ENCODE results near the gene ZSCAN21. TPM values are rescaled to one million over a fixed set of nuclear protein-coding genes. Genes with fewer than 3 reads are reported as not detected.

Gene ZSCAN21
- total RNA-seq, 1 experiment from 2014 or later = 7.3 TPM

DNA sequence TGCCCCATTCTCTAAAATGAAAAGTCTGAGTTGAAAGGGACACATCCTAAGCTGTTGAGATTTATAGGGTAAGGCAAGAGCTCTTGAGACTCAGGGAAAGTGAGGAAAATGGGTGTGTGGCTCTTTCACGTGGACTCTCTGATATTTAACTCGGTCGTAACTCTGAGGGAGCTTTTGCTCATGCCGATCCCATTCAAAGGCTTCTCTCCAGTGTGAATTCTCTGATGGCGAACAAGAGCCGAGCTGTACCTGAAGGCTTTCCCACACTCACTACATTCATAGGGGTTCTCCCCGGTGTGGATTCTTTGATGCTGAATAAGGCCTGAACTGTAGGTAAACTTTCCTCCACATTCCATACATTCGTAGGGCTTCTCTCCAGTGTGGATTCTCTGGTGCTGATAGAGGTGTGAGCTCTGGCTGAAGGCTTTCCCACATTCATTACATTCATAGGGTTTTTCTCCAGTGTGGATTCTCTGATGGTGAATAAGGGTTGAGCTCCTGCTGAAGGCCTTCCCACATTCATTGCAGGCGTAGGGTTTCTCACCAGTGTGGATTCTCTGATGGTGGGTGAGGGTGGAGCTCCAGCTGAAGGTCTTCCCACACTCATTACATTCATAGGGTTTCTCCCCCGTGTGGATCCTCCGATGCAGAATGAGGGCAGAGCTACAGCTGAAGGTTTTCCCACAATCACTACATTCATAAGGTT, 21.6 kb downstream of the ZSCAN21 start:
- intact Hi-C loops (cut with micrococcal nuclease) = no loop called here
- BruUV-seq (replicated peaks) = no TSS peak
- H3K36me3 ChIP-seq (ENCODE audit: low read depth, low read length) = peaks cover 64% of the 10 kb centered on the region
- DNase-seq = no peak
- H4K20me1 ChIP-seq (ENCODE audit: low read length) = no peaks in the 10 kb centered on the region
- H2AFZ ChIP-seq (ENCODE audit: low read length) = no peak overlapping the region
- H3K4me3 ChIP-seq (ENCODE audit: low read length) = no peak overlapping the region; the same call in 1 of the 2 replicates
- no peaks in the 10 kb centered on the region for H3K4me1 ChIP-seq (ENCODE audit: insufficient read depth, low read length)
- no peak overlapping the region for H3K4me2 ChIP-seq (ENCODE audit: low read length)
- no peaks in the 10 kb centered on the region for H3K79me2 ChIP-seq (ENCODE audit: low read length)
- TF ChIP-seq, protein P1, sequence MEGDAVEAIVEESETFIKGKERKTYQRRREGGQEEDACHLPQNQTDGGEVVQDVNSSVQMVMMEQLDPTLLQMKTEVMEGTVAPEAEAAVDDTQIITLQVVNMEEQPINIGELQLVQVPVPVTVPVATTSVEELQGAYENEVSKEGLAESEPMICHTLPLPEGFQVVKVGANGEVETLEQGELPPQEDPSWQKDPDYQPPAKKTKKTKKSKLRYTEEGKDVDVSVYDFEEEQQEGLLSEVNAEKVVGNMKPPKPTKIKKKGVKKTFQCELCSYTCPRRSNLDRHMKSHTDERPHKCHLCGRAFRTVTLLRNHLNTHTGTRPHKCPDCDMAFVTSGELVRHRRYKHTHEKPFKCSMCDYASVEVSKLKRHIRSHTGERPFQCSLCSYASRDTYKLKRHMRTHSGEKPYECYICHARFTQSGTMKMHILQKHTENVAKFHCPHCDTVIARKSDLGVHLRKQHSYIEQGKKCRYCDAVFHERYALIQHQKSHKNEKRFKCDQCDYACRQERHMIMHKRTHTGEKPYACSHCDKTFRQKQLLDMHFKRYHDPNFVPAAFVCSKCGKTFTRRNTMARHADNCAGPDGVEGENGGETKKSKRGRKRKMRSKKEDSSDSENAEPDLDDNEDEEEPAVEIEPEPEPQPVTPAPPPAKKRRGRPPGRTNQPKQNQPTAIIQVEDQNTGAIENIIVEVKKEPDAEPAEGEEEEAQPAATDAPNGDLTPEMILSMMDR (conservative IDR thresholded peaks at IDR 0.05; ENCODE audit: low read depth, low read length) = no peak
- no peak for TF ChIP-seq EZH2phosphoT487 (IDR thresholded peaks at IDR 0.05; ENCODE audit: borderline replicate concordance, low read length)
- TF ChIP-seq EZH2 (IDR thresholded peaks at IDR 0.05; ENCODE audit: low read length, unreplicated experiment) = no peak
- no peaks in the 10 kb centered on the region for H3F3A ChIP-seq (ENCODE audit: low read length, unreplicated experiment)
- peaks cover 18% of the 10 kb centered on the region for H3K9me3 ChIP-seq (ENCODE audit: low read length)
- no peak overlapping the region for H3K27ac ChIP-seq (ENCODE audit: low read length)
- H3K27me3 ChIP-seq (ENCODE audit: low read length) = no peaks in the 10 kb centered on the region
- H3K9ac ChIP-seq (ENCODE audit: low read length) = no peak overlapping the region
- no peak for ATAC-seq
- H3K9me2 ChIP-seq (replicated peaks; ENCODE audit: low read length) = no peaks in the 10 kb centered on the region
- POLR2A ChIA-PET (ENCODE audit: unreplicated experiment) = interaction anchor here (0.6 to 0.7 kb wide), 2 partner anchors 15 to 25 kb away, joined by 3 to 4 read pairs; no protein-coding TSS in a partner anchor
- CTCF ChIA-PET = no interaction called here

DNA sequence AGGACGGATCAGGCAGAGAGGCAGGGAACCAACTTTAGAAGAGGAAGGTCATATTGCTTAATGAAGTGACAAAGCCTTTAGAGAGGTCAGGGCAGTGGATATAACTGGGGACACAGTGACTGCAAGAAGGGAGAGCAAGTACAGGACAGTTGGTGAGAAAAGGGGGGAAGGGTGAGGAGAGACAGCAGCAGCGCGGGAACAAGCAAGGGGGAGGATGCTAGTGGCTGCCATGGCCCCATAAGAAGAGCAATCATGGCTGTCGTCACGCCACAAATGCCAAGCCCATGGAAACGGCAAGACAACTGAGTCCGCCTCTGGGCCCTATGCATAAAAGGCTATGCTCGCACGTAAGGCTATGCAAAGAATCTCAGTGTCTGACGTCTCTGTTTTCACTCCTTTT, 22.9 kb downstream of the ZSCAN21 start:
- intact Hi-C loops (cut with micrococcal nuclease) = no loop called here
- no TSS peak for BruUV-seq (replicated peaks)
- DNase-seq = no peak
- no peak for ATAC-seq
- Histone ChIP-seq H3K4me2 (ENCODE audit: low read length) (no peak overlapping the region), H2AFZ (ENCODE audit: low read length) (no peak overlapping the region), H3K4me3 (ENCODE audit: low read length) (no peak overlapping the region), H3K9me2 (replicated peaks; ENCODE audit: low read length) (no peaks in the 10 kb centered on the region), H3K27me3 (ENCODE audit: low read length) (no peaks in the 10 kb centered on the region), H3F3A (ENCODE audit: low read length, unreplicated experiment) (no peaks in the 10 kb centered on the region), H3K9ac (ENCODE audit: low read length) (no peak overlapping the region), H3K79me2 (ENCODE audit: low read length) (peaks cover 6% of the 10 kb centered on the region), H3K4me1 (ENCODE audit: insufficient read depth, low read length) (no peaks in the 10 kb centered on the region), H3K27ac (ENCODE audit: low read length) (no peak overlapping the region), H3K36me3 (ENCODE audit: low read depth, low read length) (peaks cover 74% of the 10 kb centered on the region), H4K20me1 (ENCODE audit: low read length) (no peaks in the 10 kb centered on the region), H3K9me3 (ENCODE audit: low read length) (peaks cover 18% of the 10 kb centered on the region)
- POLR2A ChIA-PET (ENCODE audit: unreplicated experiment) = no interaction called here
- CTCF ChIA-PET = no interaction called here
- TF ChIP-seq, protein P1 (conservative IDR thresholded peaks at IDR 0.05; ENCODE audit: low read depth, low read length) = no peak
- TF ChIP-seq EZH2 (IDR thresholded peaks at IDR 0.05; ENCODE audit: low read length, unreplicated experiment) (no peak), EZH2phosphoT487 (IDR thresholded peaks at IDR 0.05; ENCODE audit: borderline replicate concordance, low read length) (no peak)

DNA sequence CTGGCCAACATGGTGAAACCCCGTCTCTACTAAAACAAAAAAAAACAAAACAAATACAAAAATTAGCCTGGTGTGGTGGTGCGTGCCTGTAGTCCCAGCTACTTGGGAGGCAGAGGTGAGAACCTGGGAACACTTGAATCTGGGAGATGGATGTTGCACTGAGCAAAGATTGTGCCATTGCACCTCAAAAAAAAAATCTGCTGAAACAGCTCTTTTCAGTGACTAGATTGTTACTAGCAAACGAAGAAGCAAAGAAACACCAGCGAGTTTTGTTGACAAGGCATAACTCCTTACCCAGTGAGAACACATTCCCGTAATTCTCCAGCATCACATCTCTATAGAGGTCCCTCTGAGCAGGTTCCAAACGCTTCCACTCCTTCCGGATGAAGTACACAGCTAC, 25.3 kb downstream of the ZSCAN21 start:
- H3K4me2 ChIP-seq (ENCODE audit: low read length) = no peak overlapping the region
- no peaks in the 10 kb centered on the region for H3K9me2 ChIP-seq (replicated peaks; ENCODE audit: low read length)
- no peaks in the 10 kb centered on the region for H3F3A ChIP-seq (ENCODE audit: low read length, unreplicated experiment)
- peaks cover 29% of the 10 kb centered on the region for H3K79me2 ChIP-seq (ENCODE audit: low read length)
- no peak overlapping the region for H3K4me3 ChIP-seq (ENCODE audit: low read length)
- peaks cover under 1% of the 10 kb centered on the region for H3K4me1 ChIP-seq (ENCODE audit: insufficient read depth, low read length)
- TF ChIP-seq EZH2 (IDR thresholded peaks at IDR 0.05; ENCODE audit: low read length, unreplicated experiment) (no peak), EZH2phosphoT487 (IDR thresholded peaks at IDR 0.05; ENCODE audit: borderline replicate concordance, low read length) (no peak)
- TF ChIP-seq, protein P1 (conservative IDR thresholded peaks at IDR 0.05; ENCODE audit: low read depth, low read length) = no peak
- ATAC-seq (no peak), DNase-seq (no peak)
- no peak overlapping the region for H2AFZ ChIP-seq (ENCODE audit: low read length)
- no TSS peak for BruUV-seq (replicated peaks)
- H3K9ac ChIP-seq (ENCODE audit: low read length) = no peak overlapping the region
- ChIA-PET CTCF (interaction anchor here (0.6 kb wide), 1 partner anchor 142 kb away, joined by 3 read pairs; no protein-coding TSS in a partner anchor), POLR2A (ENCODE audit: unreplicated experiment) (no interaction called here)
- intact Hi-C loops (cut with micrococcal nuclease) = no loop called here
- H3K36me3 ChIP-seq (ENCODE audit: low read depth, low read length) = peaks cover 86% of the 10 kb centered on the region
- peaks cover 18% of the 10 kb centered on the region for H3K9me3 ChIP-seq (ENCODE audit: low read length)
- no peaks in the 10 kb centered on the region for H3K27me3 ChIP-seq (ENCODE audit: low read length)
- H3K27ac ChIP-seq (ENCODE audit: low read length) = no peak overlapping the region
- 0 out of 2 replicates have a peak, but pooled peaks cover 6% of the 10 kb centered on the region for H4K20me1 ChIP-seq (ENCODE audit: low read length)
